GM06990 (cell line): ENCODE data around the gene ARHGAP45.

Source experiments
- DNase-seq: peaks from one replicate; pipeline ENCODE4 v3.0.0-alpha.2; 2011; ENCODE audit not compliant: insufficient read length; ENCODE audit errors: extremely low read depth
- H3K27me3 ChIP-seq: replicated peaks from 2 replicates; pipeline ENCODE4 v1.6.0; 2011; ENCODE audit warnings: low read length; ENCODE audit not compliant: control insufficient read depth, insufficient read depth
- H3K36me3 ChIP-seq: 2 replicates; pipeline ENCODE4 v1.5.1; 2011; ENCODE audit warnings: low read length; ENCODE audit not compliant: control insufficient read depth, insufficient read depth
- H3K4me3 ChIP-seq: replicated peaks from 2 replicates; pipeline ENCODE4 v1.5.1; 2011; ENCODE audit warnings: low read depth, mild to moderate bottlenecking, control low read depth, low read length
- TF ChIP-seq, protein P1 (sequence below): IDR thresholded peaks from 2 replicates; pipeline ENCODE4 v1.5.1; 2011; ENCODE audit warnings: low read length, control low read depth, mild to moderate bottlenecking, inconsistent platforms; ENCODE audit not compliant: insufficient read depth, poor library complexity, severe bottlenecking

The ARHGAP45 gene

DNA sequence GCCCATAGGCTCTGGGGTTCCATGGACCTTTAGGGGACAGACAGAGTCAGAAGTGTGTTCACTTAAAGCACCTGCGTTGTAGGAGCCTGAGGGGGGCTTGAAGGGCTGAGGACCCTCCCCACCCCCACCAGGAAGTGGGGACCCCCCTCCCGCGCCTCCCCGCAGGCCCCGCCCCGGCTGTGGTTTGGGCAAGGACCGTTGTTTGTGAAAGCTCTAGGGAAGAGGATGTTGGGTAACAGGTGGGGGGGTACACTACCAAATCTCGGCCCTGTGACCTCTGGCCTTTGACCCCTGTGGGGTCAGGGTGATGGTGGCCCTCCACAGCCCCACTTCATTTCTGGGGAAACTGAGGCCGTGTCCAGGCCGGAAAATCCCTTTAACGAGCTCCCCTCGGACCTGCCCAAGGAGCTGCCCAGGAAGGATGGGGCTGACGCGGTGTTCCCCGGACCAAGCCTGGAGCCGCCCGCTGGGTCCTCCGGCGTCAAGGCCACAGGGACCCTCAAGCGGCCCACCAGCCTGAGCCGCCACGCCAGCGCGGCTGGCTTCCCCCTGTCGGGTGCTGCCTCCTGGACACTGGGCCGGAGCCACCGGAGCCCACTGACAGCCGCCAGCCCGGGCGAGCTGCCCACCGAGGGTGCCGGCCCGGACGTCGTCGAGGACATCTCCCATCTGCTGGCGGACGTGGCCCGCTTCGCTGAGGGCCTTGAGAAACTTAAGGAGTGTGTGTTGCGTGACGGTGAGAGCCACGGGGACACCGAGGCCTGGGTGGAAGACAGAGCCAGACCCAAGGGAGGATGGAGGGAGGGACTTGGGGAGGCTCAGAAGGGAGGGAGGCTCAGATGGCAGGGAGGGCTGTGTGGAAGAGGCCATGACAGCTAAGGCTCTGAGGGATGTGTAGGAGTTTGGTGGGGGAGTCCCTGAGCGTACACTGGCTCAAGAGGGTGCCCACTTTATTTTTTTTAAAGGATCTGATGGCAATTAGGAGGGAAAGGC lies 1.3 kb downstream of the ARHGAP45 start:
- Histone ChIP-seq H3K4me3 (peak overlapping the region; percentile 89), H3K36me3 (peaks cover 12% of the 10 kb centered on the region), H3K27me3 (no peaks in the 10 kb centered on the region)
- TF ChIP-seq, protein P1, sequence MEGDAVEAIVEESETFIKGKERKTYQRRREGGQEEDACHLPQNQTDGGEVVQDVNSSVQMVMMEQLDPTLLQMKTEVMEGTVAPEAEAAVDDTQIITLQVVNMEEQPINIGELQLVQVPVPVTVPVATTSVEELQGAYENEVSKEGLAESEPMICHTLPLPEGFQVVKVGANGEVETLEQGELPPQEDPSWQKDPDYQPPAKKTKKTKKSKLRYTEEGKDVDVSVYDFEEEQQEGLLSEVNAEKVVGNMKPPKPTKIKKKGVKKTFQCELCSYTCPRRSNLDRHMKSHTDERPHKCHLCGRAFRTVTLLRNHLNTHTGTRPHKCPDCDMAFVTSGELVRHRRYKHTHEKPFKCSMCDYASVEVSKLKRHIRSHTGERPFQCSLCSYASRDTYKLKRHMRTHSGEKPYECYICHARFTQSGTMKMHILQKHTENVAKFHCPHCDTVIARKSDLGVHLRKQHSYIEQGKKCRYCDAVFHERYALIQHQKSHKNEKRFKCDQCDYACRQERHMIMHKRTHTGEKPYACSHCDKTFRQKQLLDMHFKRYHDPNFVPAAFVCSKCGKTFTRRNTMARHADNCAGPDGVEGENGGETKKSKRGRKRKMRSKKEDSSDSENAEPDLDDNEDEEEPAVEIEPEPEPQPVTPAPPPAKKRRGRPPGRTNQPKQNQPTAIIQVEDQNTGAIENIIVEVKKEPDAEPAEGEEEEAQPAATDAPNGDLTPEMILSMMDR, result no peak
- DNase-seq, result no peak

DNA sequence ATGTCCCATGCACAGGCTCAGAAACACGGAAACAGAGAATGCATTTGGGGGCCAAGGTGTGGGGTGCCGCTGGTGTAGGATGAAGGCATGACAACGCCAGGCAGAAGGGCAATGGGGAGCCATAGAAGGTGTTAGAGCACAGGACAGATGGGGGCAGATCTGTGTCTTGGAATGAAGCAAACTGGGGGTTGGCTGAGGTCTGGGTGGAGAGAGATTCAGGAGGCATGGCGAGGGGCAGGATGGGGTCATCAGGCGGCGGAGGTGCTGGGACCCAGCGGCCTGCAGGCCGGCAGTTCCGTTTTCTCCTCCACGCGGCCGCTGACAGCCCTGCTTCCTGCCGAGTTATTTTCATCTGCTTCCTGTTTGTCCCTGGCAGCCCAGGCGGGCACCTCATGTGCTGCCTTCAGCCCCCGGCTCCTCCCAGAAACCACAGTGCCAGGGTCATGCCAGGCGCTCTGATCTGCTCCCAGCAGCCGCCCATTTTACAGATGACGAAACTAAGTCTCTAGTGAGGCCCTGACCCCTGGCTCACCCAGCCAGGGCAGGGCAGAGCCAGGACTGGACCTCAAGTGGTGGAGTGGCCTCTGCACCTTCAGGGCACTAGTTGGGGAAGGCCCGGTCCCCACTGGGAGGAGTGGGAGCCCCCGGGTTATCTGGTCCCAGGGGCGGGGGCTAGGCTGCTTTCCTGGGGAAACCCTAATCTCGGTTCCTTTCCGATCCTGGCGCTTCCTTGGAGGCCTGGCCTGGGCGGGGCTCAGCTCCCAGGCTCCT lies 2.2 kb downstream of the ARHGAP45 start:
- H3K36me3 ChIP-seq, result peaks cover 18% of the 10 kb centered on the region
- H3K4me3 ChIP-seq, result peak overlapping the region; percentile 89
- H3K27me3 ChIP-seq, result no peaks in the 10 kb centered on the region
- TF ChIP-seq, protein P1, result no peak
- peak; percentile 74 for DNase-seq

DNA sequence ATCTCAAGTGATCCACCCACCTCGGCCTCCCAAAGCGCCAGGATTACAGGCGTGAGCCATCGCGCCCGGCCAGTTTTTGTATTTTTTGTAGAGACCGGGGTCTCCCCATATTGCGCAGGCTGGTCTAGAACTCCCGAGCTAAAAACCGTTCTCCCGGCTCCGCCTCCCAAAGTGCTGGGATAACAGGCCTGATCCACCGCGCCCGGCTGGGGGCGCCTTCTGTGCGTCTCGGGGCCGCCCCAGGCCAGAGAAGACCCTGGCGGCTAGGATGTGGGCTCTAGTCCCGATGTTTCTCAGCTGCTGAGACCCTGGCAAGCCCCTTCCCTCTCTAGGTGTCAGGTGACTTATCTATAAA lies 3.6 kb downstream of the ARHGAP45 start:
- Histone ChIP-seq H3K27me3 (no peaks in the 10 kb centered on the region), H3K4me3 (no peak overlapping the region), H3K36me3 (peaks cover 20% of the 10 kb centered on the region)
- TF ChIP-seq, protein P1, result no peak
- DNase-seq, result no peak

DNA sequence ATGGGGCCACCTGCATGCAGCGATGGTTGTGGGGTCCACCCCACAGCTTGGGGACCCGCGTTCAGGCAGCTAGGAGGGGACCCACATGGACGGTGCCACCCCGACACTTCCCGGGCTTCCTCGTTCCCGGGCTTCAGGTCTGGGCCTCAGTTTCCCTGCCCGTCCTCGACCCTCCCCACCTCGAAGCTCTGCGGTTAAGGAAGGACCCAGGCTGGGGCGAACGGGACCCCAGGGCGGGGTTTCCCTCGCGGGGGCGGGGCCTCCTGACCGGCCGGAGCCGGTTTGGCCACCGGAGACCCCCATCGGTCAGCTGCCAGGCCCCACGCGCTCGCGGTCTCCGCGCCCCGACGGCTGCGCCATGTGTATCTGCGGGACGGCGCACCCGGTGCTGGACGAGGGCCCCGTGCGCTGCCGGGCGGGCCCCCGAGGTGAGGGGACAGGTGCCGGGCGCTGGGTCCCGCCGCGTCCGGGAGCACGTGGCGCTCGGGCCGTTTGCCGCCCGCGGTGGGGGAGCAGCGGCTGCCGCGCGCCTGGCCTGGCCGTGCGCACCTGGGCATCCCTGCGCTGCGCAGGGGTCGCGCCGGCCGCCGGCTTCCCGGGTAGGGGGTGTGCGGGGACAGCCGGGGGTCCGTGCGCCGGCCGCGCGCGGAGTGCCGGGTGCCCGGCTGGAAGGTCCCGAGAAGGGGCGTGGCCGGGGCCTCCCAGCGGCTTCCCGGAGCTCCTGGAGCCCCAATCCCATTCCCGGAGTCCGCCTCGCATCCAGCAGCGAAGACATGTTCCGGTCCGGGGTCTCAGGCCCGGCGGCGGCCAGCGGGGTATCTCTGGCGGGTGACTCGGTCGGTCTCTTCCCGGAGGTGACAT lies 4.2 kb downstream of the ARHGAP45 start:
- no peaks in the 10 kb centered on the region for H3K27me3 ChIP-seq
- TF ChIP-seq, protein P1, result no peak
- no peak for DNase-seq
- no peak overlapping the region for H3K4me3 ChIP-seq
- H3K36me3 ChIP-seq, result peaks cover 26% of the 10 kb centered on the region

DNA sequence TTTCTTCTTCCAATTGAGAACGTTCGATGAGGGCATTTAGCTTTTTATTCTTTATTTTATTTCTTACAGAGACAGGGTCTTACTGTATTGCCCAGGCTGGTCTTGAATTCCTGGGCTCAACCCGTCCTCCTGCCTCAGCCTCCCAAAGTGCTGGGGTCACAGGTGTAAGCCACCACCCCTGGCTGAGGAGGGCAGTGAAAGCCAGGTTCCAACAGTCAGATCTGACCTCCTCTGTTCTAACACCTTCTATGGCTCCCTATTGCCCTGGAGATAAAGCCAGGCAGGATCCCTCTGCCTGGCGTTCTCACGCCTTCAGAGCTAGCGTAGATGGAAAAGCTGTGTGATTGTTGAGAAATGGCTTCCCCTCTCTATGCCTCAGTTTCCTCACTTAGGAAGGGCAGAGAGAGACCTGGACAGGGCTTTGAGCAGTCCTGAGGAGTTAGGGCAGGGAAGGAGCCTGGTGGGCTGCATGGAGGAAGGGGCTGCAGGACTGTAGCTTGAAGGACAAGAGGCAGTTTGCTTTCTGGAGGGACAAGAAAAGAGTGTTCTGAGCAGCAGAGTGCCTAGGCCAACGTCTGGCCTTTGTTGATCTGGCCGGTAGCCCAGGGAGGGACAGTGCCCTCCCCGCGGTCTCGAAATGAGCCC lies 5.5 kb downstream of the ARHGAP45 start:
- Histone ChIP-seq H3K4me3 (no peak overlapping the region), H3K27me3 (no peaks in the 10 kb centered on the region), H3K36me3 (peaks cover 26% of the 10 kb centered on the region)
- no peak for DNase-seq
- TF ChIP-seq, protein P1, result no peak
